GM18907 (cell line): ENCODE results near the gene FKBP11.

Experiments used
- ATAC-seq: cut with Tn5 transposase; IDR thresholded peaks from one replicate; pipeline ENCODE4 v1.9.1; 2021; ENCODE audit warnings: mild to moderate bottlenecking, moderate library complexity; ENCODE audit not compliant: unreplicated experiment

The FKBP11 gene

GRCh38 chr12:48925304-48926011 is at the start of gene FKBP11:
TSS of gene FKBP11 (minus strand) at chr12:48925492. CDS start at chr12:48925428, 64 bp downstream.
- ATAC-seq: peak; percentile 72

- ATAC-seq: no peak
Observed at GRCh38 chr12:48973941-48974673, 48.8 kb upstream of the FKBP11 start.

GRCh38 chr12:48973531-48973930 is 48.2 kb upstream of the FKBP11 start:
- ATAC-seq: no peak

GRCh38 chr12:48972952-48973483 is 47.7 kb upstream of the FKBP11 start:
- ATAC-seq: no peak

GRCh38 chr12:48972213-48972951 is 47.1 kb upstream of the FKBP11 start:
- ATAC-seq: no peak

DNA sequence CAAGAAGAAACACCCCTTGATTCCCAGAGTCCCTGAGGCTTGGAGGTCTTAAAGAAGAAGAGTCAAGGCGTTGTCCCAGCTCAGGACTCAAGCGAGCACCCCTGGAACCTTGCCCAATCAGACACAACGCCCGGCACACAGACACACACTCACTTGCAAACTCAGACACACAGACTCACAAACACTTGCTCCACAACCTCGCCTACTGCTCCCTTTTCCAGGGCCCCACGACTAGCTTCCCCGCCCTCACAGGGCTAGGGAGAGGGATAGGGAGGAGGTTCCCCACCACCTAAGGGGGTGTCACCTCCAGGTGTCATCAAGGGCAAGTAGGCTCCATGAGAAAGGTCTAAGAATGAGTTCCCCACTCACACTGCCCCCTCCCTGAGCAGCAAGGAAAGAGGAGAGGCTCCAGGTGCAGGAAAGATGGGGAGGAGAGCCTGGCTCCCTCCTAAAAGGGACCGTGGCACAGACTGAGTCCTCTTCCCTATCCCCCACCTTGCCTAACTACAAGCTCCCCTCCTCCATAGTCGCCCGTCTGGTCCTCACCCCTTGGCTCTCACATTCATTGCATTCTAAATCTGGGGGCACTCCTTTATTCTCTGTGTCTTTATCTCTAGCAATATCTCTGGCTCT is 45.5 kb upstream of the FKBP11 start:
- no peak for ATAC-seq

DNA sequence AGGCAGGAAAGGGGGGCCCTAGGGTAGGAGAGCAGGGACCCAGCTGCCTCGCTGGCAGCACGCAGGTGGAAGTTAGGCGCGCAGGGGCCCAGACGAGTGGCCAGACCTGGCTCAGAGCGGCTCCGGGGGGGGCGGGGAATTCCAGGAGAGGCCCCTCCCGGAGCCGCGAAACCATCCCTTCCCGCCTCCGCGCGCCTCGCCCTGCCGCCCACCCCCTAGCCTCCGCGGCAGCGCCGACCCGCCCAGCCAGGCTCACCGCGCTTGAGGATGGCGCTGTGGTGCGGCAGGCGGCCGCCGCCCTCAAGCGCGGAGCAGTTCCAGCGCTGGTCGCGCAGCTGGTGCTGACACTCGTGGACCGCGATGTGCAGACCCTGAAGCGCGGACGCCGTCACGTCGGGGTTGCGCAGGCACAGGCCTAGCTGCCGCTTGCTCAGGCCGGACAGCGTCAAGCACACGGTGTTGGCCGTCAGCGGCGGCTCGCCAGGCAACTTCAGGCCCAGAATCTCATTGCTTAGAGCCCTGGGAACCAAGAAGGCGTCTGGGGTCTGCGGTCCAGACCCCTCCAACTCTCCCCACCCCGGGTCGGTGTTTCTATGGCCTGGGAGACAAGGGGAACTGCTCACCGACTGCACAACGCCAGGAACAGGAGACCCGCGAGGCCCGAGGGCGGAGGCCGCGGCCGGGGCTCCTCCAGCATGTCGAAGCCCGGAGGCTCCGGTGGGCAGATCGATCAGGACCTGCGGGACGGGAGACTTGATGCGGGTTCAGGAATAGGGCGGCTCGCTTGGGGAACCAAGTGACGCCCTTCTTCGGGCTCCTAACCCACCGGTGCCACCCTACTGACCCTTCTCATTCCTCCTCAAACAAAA is 44.8 kb upstream of the FKBP11 start:
- no peak for ATAC-seq

- no peak for ATAC-seq
Observed at GRCh38 chr12:48969160-48969771, 44.0 kb upstream of the FKBP11 start.

DNA sequence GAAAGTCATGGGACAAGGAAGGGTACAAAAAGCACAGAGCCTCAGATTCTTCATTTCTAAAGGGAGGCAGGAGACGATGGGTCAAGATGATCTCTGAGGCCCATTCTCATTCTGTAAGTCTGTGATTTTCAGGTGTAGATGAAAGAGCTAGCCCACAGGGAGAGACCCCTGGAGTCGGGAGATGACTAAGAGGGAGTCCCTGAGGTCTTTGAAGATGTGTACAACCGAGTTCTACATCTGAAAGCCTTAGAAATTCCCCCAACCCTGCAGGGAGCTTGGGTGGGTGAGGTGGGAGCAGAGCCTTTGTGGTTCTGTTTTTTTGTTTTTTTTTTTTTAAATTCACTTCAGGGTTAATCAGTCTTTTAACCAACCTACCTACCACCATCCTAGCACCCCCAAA is 43.2 kb upstream of the FKBP11 start:
- ATAC-seq: no peak

DNA sequence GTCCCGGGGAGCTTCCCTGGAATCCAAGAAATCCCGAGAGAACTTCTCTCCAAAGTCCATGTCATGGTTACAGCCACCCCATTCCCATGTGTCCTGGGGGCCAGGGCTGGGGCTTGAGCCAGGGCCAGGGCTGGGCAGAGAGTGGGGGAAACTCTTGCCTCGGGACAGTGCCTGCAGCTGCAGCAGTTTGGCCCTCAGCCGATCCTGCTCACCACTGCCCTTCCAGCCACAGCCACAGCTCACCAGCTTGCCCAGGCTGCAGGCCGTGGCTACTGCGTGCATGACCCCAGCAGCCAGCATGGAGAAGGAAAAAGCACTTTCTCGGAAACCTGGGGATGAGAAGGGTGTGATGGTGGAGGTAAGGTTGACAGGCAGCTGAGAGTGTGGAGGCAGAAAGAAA is 42.7 kb upstream of the FKBP11 start:
- ATAC-seq: no peak

DNA sequence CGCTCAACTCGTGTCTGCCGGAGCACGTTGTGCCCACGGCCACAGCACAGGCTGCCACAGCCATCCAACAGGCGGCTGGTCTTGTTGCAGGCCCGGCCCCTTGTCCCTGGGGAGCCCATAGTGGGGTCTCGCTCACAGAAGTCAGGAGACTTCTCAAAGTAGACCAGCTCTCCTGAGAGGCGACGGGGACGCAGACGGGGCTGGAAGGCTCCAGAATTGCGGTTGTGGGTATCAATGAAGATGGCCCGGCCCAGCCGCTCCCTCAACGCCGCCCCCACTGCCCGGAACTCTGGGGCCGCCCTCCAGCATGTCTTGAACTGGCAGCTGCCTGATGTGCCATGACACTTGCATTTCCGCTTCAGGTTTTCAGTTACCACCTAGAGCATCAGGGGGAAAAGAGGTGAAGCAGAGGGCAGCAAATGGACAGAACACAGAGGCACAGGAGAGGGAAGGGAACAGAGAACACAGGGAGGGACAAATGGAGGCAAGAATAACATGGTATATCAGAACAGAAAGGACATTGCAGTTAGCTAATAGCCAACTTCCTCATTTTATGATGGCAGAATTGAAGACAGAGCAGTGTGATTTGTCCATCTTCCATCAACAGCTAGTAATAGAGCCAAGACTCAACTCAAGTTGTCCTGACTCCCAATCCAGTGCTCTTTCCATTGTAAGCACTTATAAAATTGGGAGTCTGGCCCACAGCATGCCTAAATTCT is 41.0 kb upstream of the FKBP11 start:
- ATAC-seq: no peak

- ATAC-seq: no peak
Observed at GRCh38 chr12:48965298-48965838, 40.1 kb upstream of the FKBP11 start.

DNA sequence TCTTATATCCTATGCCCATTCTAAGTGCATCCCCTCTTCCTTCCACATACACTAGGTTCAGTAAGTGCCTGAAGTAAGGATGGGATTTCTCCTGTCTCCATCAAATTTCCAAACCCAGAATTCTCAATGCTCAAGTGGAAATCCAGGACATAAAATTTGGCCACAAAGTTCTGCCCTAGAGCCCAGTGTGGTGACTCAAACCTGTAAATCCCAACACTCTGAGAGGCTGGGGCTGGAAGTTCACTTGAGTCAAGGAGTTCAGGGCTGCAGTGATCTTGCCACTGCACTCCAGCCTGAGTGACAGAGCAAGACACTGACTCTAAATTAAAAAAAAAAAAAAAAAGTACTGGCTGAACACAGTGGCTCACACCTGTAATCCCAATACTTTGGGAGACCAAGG is 36.5 kb upstream of the FKBP11 start:
- ATAC-seq: no peak

DNA sequence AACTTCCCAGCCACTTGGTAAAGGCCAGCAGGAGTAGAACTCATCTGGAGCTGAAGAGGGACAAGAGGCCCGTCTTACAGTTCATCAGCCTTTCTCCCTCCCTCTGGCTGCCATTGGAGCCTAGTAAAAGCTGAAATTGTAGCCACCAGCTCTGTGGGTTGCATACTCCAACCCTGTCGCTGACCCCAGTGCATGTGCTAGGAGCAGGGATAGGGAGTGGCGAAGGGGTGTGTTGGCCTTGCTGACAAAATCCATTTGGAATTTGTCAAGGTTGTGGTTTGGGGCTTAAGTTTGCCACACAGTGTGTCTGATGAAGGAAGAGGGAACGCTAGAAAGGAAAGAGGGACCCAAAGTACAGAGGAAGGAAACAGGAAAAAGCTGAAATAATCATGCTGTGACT is 36.0 kb upstream of the FKBP11 start:
- ATAC-seq: no peak

DNA sequence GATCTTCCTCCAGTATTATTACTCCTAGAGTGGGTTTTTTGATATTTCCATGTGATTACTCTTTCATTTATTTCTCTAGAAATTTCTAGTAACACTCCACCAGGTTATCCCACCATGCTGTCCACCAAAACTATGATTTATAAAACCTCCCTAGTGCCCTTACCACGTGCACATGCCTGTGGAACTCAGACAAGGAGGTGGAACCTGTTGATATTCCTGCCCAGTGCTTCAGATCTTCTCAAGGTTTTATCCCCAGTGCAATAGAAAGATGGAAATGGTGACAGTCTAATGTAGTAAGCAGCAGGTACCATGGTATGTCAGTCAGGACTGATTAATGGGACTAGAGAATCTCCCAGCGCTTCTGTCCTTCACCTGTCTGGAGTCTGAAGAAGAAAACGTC is 35.5 kb upstream of the FKBP11 start:
- ATAC-seq: no peak

- no peak for ATAC-seq
Observed at GRCh38 chr12:48958049-48958388, 32.7 kb upstream of the FKBP11 start.

- peak; percentile 80 for ATAC-seq
Observed at GRCh38 chr12:48957141-48958048, 32.1 kb upstream of the FKBP11 start, which contains the start of gene ARF3. TSS of gene ARF3 (minus strand) at chr12:48957487. CDS start at chr12:48941095, 16,392 bp downstream.
